Mononuclear cell (primary cell): ENCODE results near the gene RSPRY1. TPM values are rescaled to one million over a fixed set of nuclear protein-coding genes. Genes with fewer than 3 reads are reported as not detected.

Experiments used
- H3K27me3 ChIP-seq: 2 replicates; pipeline ENCODE4 v1.6.0; 2011; ENCODE audit warnings: low read length, control low read depth; ENCODE audit not compliant: insufficient read depth
- H3K4me1 ChIP-seq: 2 replicates; pipeline ENCODE4 v1.5.1; 2011; ENCODE audit warnings: mild to moderate bottlenecking, low read length, control low read depth; ENCODE audit not compliant: insufficient read depth
- H3K4me3 ChIP-seq: 2 replicates; pipeline ENCODE4 v1.5.1; 2011; ENCODE audit warnings: mild to moderate bottlenecking, low read length, moderate library complexity
- H3K9me3 ChIP-seq: 2 replicates; pipeline ENCODE4 v1.5.1; 2011; ENCODE audit warnings: low read depth, mild to moderate bottlenecking, control low read depth, low read length
- total RNA-seq: library from RNA; depleted of rRNA; stranded (reverse); fragments of >200 nt; gene quantifications from one replicate; pipeline ENCODE4 v1.2.3, GENCODE V29; 2012

RSPRY1 gene
- total RNA-seq, 1 donor, result 25.4 TPM

DNA sequence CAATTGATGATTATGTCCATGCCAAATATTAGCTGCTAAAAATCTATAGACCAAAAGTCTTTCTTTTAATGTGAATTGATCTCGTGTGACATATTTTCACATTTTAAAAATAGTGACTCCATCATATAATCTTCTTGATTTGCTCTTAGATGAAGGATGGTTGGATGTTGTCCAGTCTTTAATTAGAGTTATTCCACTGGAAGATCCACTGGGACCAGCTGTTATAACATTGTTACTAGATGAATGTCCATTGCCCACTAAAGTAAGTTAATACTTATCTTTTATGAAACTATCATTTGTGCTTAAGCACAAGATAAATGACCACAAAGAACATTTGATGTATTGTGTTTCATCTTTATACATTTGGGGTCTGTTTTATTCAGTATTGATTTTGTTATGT, 22.8 kb downstream of the RSPRY1 start:
- Histone ChIP-seq H3K9me3 (no peaks in the 10 kb centered on the region), H3K27me3 (no peaks in the 10 kb centered on the region), H3K4me3 (no peak overlapping the region), H3K4me1 (no peaks in the 10 kb centered on the region)

DNA sequence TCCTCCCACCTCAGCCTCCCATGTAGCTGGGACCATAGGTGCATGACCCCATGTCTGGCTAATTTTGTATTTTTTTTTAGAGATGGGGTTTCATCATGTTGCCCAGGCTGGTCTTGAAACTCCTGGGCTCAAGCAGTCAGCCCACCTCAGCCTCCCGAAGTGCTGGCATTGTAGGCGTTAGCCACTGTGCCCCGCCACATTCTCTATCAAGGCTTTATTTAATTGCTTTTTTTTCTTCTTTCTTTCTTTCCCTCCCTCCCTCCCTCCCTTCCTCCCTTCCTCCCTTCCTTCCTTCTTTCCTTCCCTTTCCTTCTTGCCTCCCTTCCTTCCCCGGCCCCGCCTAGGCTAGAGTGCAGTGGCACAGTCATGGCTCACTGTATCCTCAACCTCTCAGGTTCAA, 23.7 kb downstream of the RSPRY1 start:
- Histone ChIP-seq H3K4me1 (no peaks in the 10 kb centered on the region), H3K27me3 (no peaks in the 10 kb centered on the region), H3K4me3 (no peak overlapping the region), H3K9me3 (no peaks in the 10 kb centered on the region)

DNA sequence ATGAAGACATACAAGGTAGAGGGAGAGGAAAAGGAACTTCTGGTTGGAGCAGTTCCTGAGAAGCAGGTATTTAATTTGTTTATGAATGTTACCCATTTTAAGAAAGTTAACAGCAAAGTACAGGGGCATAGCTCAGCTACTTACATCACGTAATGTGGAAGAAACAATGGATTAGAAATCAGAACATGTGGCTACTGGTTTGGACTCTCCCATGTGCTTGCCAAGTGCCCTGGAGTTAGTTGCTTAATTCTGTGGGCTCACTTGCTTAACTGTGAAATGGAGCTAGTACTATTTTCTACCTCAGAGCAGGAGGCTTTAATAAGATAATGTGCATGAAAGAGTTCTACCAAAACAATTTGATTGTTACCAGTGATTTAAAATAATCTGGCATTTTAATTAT, 27.3 kb downstream of the RSPRY1 start:
- no peaks in the 10 kb centered on the region for H3K4me1 ChIP-seq
- H3K9me3 ChIP-seq, result peaks cover 22% of the 10 kb centered on the region
- H3K4me3 ChIP-seq, result no peak overlapping the region
- H3K27me3 ChIP-seq, result no peaks in the 10 kb centered on the region

DNA sequence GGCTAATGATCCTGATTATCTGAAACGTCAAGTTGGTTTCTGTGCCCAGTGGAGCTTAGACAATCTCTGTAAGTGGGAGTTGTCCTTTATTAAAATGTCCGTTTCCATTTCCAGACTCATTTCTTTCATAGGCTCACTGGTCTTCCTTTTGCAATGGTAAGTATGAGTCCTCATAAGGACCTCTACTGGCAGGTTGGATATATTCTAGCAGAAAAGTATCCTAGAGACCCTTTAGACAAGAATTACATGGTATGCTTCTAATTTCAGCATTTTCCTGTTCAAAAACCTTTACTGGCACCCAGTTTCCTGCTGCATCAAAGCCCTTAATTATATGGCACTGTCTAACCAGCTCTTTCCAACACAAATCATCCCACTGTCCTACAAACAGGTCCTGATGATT, 30.8 kb downstream of the RSPRY1 start:
- Histone ChIP-seq H3K4me1 (no peaks in the 10 kb centered on the region), H3K4me3 (no peak overlapping the region), H3K27me3 (no peaks in the 10 kb centered on the region), H3K9me3 (peaks cover 22% of the 10 kb centered on the region)

DNA sequence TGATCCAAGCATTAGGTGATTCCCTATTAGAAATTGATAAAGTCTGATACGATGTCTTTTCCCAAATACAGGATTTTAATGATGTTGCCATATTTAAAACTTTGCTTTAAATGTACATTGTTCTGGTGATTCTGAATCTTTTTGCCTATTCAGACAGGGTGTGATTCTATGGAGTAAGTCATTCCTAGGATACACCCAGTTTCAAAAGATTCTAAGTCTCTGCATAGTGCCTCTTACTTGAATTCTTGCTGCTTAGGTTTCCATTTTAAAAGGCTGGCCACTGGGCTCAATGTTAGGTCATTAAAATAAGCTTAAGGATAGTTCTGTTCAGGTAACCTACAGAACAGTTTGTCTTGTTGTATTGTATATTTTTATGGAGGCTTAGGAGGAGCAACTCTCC, 36.9 kb downstream of the RSPRY1 start:
- H3K4me1 ChIP-seq, result no peaks in the 10 kb centered on the region
- no peak overlapping the region for H3K4me3 ChIP-seq
- H3K27me3 ChIP-seq, result no peaks in the 10 kb centered on the region
- no peaks in the 10 kb centered on the region for H3K9me3 ChIP-seq

DNA sequence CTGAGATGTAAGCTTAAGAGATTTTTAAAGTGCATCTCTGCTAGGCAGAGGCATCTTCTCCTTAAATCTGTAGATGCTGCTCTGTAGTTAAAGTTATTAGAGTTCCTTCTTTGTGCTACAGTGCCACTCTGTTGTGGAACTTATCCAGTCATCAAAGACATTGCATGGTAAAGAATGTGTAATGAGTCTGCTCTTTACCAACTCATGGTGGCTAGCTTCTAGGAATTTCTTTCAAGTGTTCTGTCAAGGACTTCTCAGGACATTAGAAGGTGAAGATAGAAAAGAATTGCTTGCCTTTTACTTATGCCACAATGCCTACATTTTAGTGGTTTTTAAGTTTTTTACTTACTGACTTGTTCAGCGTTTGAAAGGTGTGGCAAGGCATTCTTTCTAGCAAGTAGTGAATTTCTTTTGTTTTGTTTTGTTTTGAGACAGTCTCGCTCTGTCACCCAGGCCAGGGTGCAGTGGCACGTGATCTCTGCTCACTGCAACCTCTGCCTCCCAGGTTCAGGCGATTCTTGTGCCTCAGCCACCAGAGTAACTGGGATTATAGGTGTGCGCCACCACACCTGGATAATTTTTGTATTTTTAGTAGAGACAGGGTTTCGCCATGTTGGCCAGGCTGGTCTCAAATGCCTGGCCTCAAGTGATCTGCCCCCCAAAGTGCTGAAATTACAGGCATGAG, 38.7 kb downstream of the RSPRY1 start:
- H3K9me3 ChIP-seq, result no peaks in the 10 kb centered on the region
- no peaks in the 10 kb centered on the region for H3K4me1 ChIP-seq
- H3K4me3 ChIP-seq, result no peak overlapping the region
- H3K27me3 ChIP-seq, result no peaks in the 10 kb centered on the region

DNA sequence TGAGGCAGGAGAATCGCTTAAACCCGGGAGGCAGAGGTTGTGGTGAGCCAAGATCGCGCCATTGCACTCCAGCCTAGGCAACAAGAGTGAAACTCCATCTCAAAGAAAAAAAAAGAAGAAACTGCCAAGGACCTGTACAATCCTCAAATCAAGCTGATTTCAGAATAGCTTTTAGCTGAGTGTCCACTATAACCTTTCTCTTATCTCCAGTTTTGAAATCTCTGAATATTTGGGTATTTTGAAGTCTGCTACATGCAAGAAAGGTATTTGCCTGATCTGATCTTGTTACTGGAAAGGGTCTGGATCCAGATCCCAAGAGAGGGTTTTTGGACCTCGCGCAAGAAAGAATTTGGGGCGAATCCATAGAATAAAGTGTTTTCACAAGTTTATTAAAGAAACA, 39.8 kb downstream of the RSPRY1 start:
- no peak overlapping the region for H3K4me3 ChIP-seq
- no peaks in the 10 kb centered on the region for H3K9me3 ChIP-seq
- no peaks in the 10 kb centered on the region for H3K27me3 ChIP-seq
- no peaks in the 10 kb centered on the region for H3K4me1 ChIP-seq

DNA sequence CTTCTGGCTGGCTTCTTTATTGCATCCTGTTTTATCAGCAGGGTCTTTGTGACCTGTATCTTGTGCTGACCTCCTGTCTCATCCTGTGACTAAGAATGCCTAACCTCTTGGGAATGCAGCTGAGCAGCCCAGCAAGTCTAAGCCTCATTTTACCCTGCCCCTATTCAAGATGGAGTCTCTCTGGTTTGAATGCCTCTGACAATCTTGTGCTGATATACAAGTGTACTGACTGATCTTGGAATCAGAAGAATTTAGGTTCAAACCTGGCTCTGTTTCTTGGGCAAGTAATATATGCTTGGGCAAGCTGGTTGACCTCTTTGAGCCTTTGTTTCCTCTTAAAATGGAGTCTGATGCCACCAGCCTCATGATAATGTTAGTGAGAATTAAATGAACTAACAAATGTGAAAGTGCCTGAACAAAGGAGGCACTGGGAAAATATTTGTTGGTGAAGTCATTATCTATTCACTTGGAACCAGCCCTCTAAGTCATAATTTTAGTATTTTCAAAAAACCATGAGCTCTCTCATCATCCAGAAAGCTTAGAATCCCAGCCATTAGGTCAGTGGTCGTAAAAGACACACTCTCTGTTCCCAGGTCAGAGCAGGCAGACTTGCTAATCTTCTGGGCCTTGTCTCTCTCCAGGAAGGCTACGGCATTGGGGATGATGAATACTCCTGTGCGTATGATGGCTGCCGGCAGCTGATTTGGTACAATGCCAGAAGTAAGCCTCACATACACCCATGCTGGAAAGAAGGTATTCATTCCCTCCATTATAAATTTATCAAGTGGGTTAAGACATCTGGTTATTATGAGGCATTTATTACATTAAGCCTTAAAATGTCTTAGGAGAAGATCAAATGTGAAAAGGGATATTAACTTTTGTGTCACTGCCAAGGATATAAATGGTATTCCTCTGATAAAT, 40.8 kb downstream of the RSPRY1 start:
- H3K27me3 ChIP-seq, result no peaks in the 10 kb centered on the region
- no peak overlapping the region for H3K4me3 ChIP-seq
- H3K4me1 ChIP-seq, result no peaks in the 10 kb centered on the region
- H3K9me3 ChIP-seq, result no peaks in the 10 kb centered on the region

DNA sequence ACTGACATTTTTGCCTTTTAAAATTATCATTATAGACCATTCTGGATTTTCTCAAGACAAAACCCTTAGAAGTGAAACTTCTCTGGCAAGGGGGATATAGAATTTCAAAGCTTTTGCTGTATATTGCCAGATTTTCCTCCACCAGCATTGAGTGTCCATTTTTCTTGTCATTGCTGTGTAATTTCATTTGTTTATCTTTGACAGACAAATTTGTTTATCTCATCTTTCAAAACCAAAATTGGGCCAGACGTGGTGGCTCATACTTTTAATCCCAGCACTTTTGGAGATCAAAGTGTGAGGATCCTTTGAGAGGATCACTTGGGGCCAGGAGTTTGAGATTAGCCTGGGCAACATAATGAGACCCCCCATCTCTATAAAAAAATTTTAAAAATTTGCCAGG, 43.0 kb downstream of the RSPRY1 start:
- no peaks in the 10 kb centered on the region for H3K27me3 ChIP-seq
- no peak overlapping the region for H3K4me3 ChIP-seq
- no peaks in the 10 kb centered on the region for H3K9me3 ChIP-seq
- H3K4me1 ChIP-seq, result no peaks in the 10 kb centered on the region

DNA sequence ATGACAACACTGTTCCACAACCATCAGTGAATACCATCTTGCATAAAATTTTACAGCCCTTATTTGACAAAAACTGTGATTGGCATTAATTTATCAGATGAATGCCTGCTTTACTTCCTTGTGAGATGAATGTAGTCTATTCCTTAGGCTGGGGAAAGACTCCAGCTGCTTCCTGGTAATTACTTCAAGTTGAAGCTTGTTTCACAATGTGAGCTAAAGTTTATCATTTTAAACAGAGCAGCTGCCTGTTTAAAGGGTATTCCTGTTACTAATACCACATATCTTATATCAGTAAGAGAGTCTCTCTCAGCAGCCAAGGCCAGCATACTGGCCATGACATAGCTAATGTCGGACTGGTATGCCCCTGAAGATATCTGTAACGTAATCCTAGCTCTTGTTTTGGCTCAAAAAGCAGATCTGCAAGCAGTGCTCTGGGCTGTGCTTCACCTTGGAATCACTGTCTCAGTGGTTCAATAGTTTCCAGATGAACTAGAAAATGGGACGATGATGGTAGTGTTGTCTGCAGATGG, 45.8 kb downstream of the RSPRY1 start:
- Histone ChIP-seq H3K4me1 (peaks cover 7% of the 10 kb centered on the region), H3K9me3 (no peaks in the 10 kb centered on the region), H3K4me3 (no peak overlapping the region), H3K27me3 (no peaks in the 10 kb centered on the region)

DNA sequence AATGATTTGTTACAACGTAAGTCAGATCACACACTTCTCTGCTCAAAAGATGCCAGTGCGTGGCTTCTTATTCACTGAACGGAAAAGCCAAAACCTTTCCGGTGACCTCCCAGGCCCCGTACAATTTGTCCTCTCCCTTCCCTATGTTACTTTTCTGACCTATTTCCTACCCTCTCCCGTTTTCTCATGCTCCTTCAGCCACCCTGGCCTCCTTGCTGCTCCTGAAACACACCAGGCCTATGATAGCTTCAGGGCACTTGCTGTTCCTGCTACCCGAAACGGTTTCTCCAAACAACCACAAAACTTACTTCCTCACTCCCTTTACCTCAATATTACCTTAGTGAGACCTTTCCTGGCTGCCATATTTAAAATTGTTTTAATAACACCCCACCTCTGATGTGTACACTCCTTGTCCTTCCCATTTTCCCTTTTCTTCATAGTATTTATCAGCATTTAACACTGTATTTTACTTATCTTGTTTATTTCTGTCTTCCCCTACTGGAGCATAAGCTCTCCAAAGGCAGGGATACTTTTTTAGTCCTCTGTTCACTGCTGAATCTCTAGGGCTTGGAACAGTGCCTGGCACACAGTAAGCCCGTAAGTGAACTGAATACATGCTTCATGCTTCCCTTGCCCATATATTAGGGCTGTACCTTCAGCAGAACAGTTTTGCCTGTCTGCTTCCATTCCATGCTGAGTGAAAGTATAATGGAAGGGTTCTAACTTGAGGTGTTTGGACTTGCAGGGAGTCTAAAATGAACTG, 48.0 kb downstream of the RSPRY1 start:
- Histone ChIP-seq H3K4me3 (no peak overlapping the region), H3K4me1 (peaks cover 7% of the 10 kb centered on the region), H3K27me3 (no peaks in the 10 kb centered on the region), H3K9me3 (no peaks in the 10 kb centered on the region)

DNA sequence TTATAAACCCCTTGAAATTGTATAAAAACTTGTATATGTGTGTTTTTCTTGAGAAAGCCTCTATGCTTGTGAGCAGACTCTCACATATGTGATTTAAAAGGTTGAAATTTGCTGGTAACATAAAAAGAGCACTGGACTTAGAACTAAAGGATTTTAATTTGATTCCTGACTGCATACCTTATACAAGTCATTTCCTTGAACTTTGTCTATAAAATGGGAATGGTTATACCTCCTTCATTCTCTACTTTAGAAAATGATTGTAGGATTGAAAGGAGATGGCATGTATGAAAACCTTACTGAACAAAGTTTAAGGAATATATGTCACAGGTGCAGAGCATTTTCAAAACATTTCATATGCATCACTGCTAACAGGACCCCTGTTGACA, 48.6 kb downstream of the RSPRY1 start:
- Histone ChIP-seq H3K4me1 (peaks cover 7% of the 10 kb centered on the region), H3K9me3 (no peaks in the 10 kb centered on the region), H3K27me3 (no peaks in the 10 kb centered on the region), H3K4me3 (no peak overlapping the region)

DNA sequence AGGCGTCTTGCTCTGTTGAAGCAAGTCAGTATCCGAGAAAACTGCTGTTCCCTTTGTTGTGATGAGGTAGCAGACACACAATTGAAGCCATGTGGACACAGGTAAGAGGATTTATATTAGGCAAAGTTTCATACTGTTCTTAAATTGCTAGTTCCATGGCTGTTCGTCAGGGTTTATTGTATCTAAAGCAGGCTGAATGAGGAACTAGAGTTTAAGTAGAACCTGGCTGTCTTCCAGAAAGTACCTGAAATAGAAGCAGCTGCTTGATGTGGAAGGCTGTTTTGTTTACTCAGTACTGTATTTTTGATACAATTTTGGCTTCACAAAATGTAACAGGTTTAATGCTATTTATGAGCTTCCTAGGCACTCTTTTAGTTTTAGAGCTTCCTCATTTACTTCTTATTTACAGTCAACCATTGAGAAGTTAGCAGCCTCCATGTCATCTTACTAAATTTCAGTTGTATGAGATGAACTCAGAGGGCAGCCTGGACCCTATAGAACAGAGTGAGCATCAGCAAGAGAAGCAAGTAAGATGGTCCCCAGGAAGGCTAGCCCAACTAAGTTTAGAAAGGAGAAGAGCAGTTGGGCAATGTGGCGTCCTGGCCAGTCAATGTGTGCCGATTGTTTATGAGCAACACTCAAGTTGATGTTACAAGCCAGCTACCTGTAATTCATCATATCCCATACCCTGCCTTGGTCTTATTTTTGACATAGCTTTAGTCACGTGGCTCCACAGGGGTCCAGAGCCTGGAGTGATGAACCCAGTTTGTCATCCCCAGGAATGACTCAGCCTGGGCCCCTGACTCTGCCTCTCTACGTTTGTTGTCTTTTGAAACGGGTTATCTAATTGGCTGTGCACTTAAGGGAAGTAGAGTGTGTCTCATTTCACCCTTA, 49.2 kb downstream of the RSPRY1 start:
- Histone ChIP-seq H3K4me3 (no peak overlapping the region), H3K27me3 (no peaks in the 10 kb centered on the region), H3K9me3 (no peaks in the 10 kb centered on the region), H3K4me1 (peaks cover 7% of the 10 kb centered on the region)

DNA sequence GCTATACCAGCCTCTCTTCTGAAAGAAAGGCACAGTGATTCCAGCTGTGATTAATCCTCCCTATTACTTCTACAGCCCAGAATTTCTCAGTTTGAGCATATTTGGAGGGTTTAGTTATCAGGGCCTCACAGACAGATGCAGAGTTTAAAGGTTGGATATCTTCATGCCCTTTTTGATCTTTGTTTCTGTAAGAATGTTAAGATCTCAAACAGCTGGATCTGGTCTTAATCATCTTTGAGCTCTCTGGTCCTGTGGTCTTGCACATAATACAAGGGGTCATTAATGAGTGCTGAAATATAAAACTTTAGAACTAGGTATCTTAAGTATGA, 49.9 kb downstream of the RSPRY1 start:
- Histone ChIP-seq H3K4me3 (no peak overlapping the region), H3K9me3 (no peaks in the 10 kb centered on the region), H3K4me1 (peaks cover 13% of the 10 kb centered on the region), H3K27me3 (no peaks in the 10 kb centered on the region)
